K562 (cell line): ENCODE data around the gene PFKL. TPM values are rescaled to one million over a fixed set of nuclear protein-coding genes. Genes with fewer than 3 reads are reported as not detected.

ENCODE experiments used
- ATAC-seq: fragments of 200-7000 bp; cut with Tn5 transposase; 3 replicates; pipeline ENCODE4 v1.9.1; 2020; ENCODE audit warnings: moderate library complexity
- BruUV-seq: library from RNA; stranded (reverse); fragments of 400-500 nt; replicated peaks from 2 replicates; lab custom pipeline; 2021; lab: Mats Ljungman, UMichigan
- CTCF ChIA-PET: fragments of 300-600 bp; formaldehyde crosslinking; extraction: SDS; loops from one replicate; lab custom pipeline; 2021; ENCODE audit warnings: low intra/inter-chr PET ratio; lab: Yijun Ruan, JAX
- POLR2A ChIA-PET: fragments of 300-600, 350-650 bp; sonication (Branson Sonifier 250); formaldehyde crosslinking; extraction: SDS; loops from one replicate; lab custom pipeline; 2021; ENCODE audit warnings: antibody characterized with exemption, inconsistent platforms; lab: Yijun Ruan, JAX
- DNase-seq, 4 experiments: peaks; one replicate each; pipeline versions ENCODE4 v3.0.0 to v3.0.0-alpha.2; 2011 to 2018; ENCODE audit warnings: low spot score in 3 of 4, mixed read lengths in 3 of 4; ENCODE audit errors: extremely low read depth in 1 of 4
- FAIRE-seq: peaks from 2 replicates; lab custom pipeline; 2011; peaks lifted over from hg19 to GRCh38; lab: Jason Lieb, UNC
- H2AFZ ChIP-seq: 2 replicates; pipeline ENCODE4 v1.6.0; 2011; ENCODE audit warnings: low read depth, low read length, control low read depth, inconsistent platforms
- H3K27ac ChIP-seq: fragments of 200-600 bp; 3 replicates; pipeline ENCODE4 v1.8.0; 2011; ENCODE audit warnings: low read depth, mild to moderate bottlenecking, control low read depth, inconsistent platforms, low read length, moderate library complexity, mixed read lengths; ENCODE audit errors: extremely low read depth
- H3K27me3 ChIP-seq, 2 experiments: fragments of 300-600 bp in 1 of 2; 2 replicates in 1 of 2; 3 replicates in 1 of 2; pipeline versions ENCODE4 v1.6.0 to v1.8.0; 2011; ENCODE audit warnings: inconsistent platforms in 2 of 2, low read length in 2 of 2, mild to moderate bottlenecking in 1 of 2, mixed read lengths in 1 of 2, moderate library complexity in 1 of 2; ENCODE audit not compliant: control insufficient read depth in 2 of 2, insufficient read depth in 2 of 2
- H3K36me3 ChIP-seq: fragments of 300-600 bp; 3 replicates; pipeline ENCODE4 v1.8.0; 2011; ENCODE audit warnings: mild to moderate bottlenecking, low read length, inconsistent platforms; ENCODE audit not compliant: control insufficient read depth, insufficient read depth
- H3K4me1 ChIP-seq, 2 experiments: fragments of 200-600 bp in 1 of 2; replicated peaks in 1 of 2; 2 replicates in 1 of 2; 3 replicates in 1 of 2; pipeline versions ENCODE4 v1.5.1 to v1.8.0; 2011; ENCODE audit warnings: inconsistent platforms in 2 of 2, low read length in 2 of 2, mild to moderate bottlenecking in 1 of 2, mixed read lengths in 1 of 2, moderate library complexity in 1 of 2; ENCODE audit not compliant: control insufficient read depth in 2 of 2, insufficient read depth in 2 of 2
- H3K4me2 ChIP-seq: 2 replicates; pipeline ENCODE4 v1.6.1; 2011; ENCODE audit warnings: low read length, control low read depth, inconsistent platforms, mixed read lengths; ENCODE audit not compliant: insufficient read depth
- H3K4me3 ChIP-seq: fragments of 200-600 bp; sonication (generic), shearing (Covaris generic); 2 replicates; pipeline ENCODE4 v1.5.1; 2016; ENCODE audit warnings: control low read depth, inconsistent platforms
- H3K79me2 ChIP-seq: fragments of 200-600 bp; 3 replicates; pipeline ENCODE4 v1.8.0; 2011; ENCODE audit warnings: low read length, inconsistent platforms; ENCODE audit not compliant: control insufficient read depth, insufficient read depth
- H3K9ac ChIP-seq, 2 experiments: 2 replicates each; pipeline versions ENCODE4 v1.6.0 to v1.6.1; 2011; ENCODE audit warnings: low read depth in 2 of 2, low read length in 2 of 2, control low read depth in 1 of 2, inconsistent platforms in 1 of 2, mild to moderate bottlenecking in 1 of 2, mixed read lengths in 1 of 2; ENCODE audit not compliant: insufficient read depth in 1 of 2
- H3K9me1 ChIP-seq: one replicate; pipeline ENCODE4 v1.6.0; 2011; ENCODE audit warnings: inconsistent platforms, mild to moderate bottlenecking, low read length, moderate library complexity; ENCODE audit not compliant: control insufficient read depth, insufficient read depth
- H3K9me3 ChIP-seq: replicated peaks from 2 replicates; pipeline ENCODE4 v1.5.1; 2011; ENCODE audit warnings: low read depth, low read length, inconsistent platforms; ENCODE audit not compliant: control insufficient read depth, insufficient read depth
- H4K20me1 ChIP-seq: replicated peaks from 2 replicates; pipeline ENCODE4 v1.6.1; 2011; ENCODE audit warnings: low read length, inconsistent platforms, mixed read lengths; ENCODE audit not compliant: control insufficient read depth, insufficient read depth
- BCLAF1 ChIP-seq, 2 experiments: fragments of 450-650 bp in 1 of 2; IDR thresholded peaks; 2 replicates each; pipeline ENCODE4 v1.6.1; 2011 to 2017; ENCODE audit warnings: low read depth in 2 of 2, antibody characterized with exemption in 1 of 2, borderline replicate concordance in 1 of 2, low read length in 1 of 2, mild to moderate bottlenecking in 1 of 2, mixed read lengths in 1 of 2; ENCODE audit not compliant: control insufficient read depth in 1 of 2
- CREB5 ChIP-seq: fragments of 250-450 bp; sonication (Bioruptor Pico); IDR thresholded peaks from 2 replicates; pipeline ENCODE4 v1.5.0; 2020; ENCODE audit warnings: mild to moderate bottlenecking
- NFATC3 ChIP-seq: fragments of 450-650 bp; IDR thresholded peaks from 2 replicates; pipeline ENCODE4 v1.6.1; 2017; ENCODE audit warnings: mild to moderate bottlenecking
- THAP12 ChIP-seq: fragments of 250-450 bp; sonication (Bioruptor Pico); IDR thresholded peaks from 2 replicates; pipeline ENCODE4 v1.9.0; 2021; ENCODE audit warnings: mild to moderate bottlenecking, inconsistent platforms
- ZNF140 ChIP-seq: fragments of 250-450 bp; sonication (Bioruptor Pico); IDR thresholded peaks from 2 replicates; pipeline ENCODE4 v1.8.0; 2021; ENCODE audit warnings: moderate library complexity, mild to moderate bottlenecking, inconsistent platforms
- WGBS: fragments of 100-300 bp; shearing (Covaris generic); methylation state at CpG from one replicate; pipeline ENCODE4 v1.1.6; 2016; ENCODE audit warnings: low coverage, mixed read lengths; ENCODE audit not compliant: insufficient coverage; ENCODE audit errors: missing lambda C conversion rate; 5-methylcytosine and 5-hydroxymethylcytosine counted together
- in situ Hi-C: fragments of 300-500 bp; cut with MboI; formaldehyde crosslinking; loops from 4 replicates; pipeline ENCODE4 v1.15.0; 2018; ENCODE audit warnings: inconsistent platforms, mixed read lengths
- intact Hi-C: fragments of 100-400 bp; cut with micrococcal nuclease; formaldehyde crosslinking; loops from 2 replicates; pipeline ENCODE4 v1.14.2; 2022
- polyA plus RNA-seq, 8 experiments: library from polyadenylated mRNA; depleted of rRNA in 4 of 8; stranded (reverse) in 5 of 8; unstranded in 3 of 8; fragments of >200 nt; fragmentation: Nextera tagmentation in 2 of 8; fragmentation: Illumina TruSeq in 1 of 8; extraction: Ambion mirVana in 2 of 8; extraction: Trizol in 1 of 8; gene quantifications; 2 replicates each; pipeline versions ENCODE4 v1.2.1 to v1.2.3, GENCODE V29; 2011 to 2014; ENCODE audit warnings: inconsistent platforms in 1 of 8, missing spikeins in 1 of 8
- total RNA-seq, 7 experiments: library from RNA; depleted of rRNA in 6 of 7; stranded (reverse); fragments of >200 nt in 6 of 7; fragmentation: Illumina TruSeq in 2 of 7; extraction: Trizol in 2 of 7; gene quantifications; 2 replicates each; pipeline versions ENCODE4 v1.2.1 to v1.2.3, GENCODE V29; 2011 to 2021; ENCODE audit warnings: low replicate concordance in 1 of 7

PFKL gene
- total and polyA plus RNA-seq, 9 of the 15 experiments (the other 6 are each of a cell fraction or from before 2014, with no cell fraction given): 1.1 to 124 (median 45.6) TPM

- H4K20me1 ChIP-seq: no peaks in the 10 kb centered on the region; the same call in none of the 2 replicates
- 0% methylated on average over 13 of the region's 17 CpGs for WGBS
- no peaks in the 10 kb centered on the region for H3K9me3 ChIP-seq
- no TSS peak for BruUV-seq
- no peak for DNase-seq
- H3K27me3 ChIP-seq: peaks cover 63 to 85% of the 10 kb centered on the region in 2 experiments
- CTCF ChIA-PET: no interaction called here
- no peak for FAIRE-seq
- in situ Hi-C loops (no loop called here), intact Hi-C loops (no loop called here)
- no peak overlapping the region for H3K9ac ChIP-seq
- no peak for ATAC-seq
- TF ChIP-seq THAP12 (CRISPR knock-in tag) (no peak), CREB5 (CRISPR knock-in tag) (no peak), ZNF140 (CRISPR knock-in tag) (no peak), NFATC3 (no peak), BCLAF1 (IDR thresholded peaks at IDR 0.05; ENCODE audit: borderline replicate concordance in 1 of 2, control insufficient read depth in 1 of 2, low read depth in 2 of 2, low read length in 1 of 2) (no peak)
- TF ChIP-seq, all 486 proteins: peak for 0
- no peak overlapping the region for H3K4me2 ChIP-seq
- H2AFZ ChIP-seq: no peak overlapping the region
- peaks cover 0 to 18% of the 10 kb centered on the region in 2 experiments; a peak in 2 of 5 replicates for H3K4me1 ChIP-seq
- POLR2A ChIA-PET: no interaction called here
- H3K4me3 ChIP-seq: no peak overlapping the region
- H3K9me1 ChIP-seq: no peaks in the 10 kb centered on the region
- H3K27ac ChIP-seq: no peak overlapping the region
- H3K79me2 ChIP-seq: no peaks in the 10 kb centered on the region
- H3K36me3 ChIP-seq: no peaks in the 10 kb centered on the region
Observed at GRCh38 chr21:44352253-44352860, 52.5 kb downstream of the PFKL start.
